ENCODE measurements around the gene FZR1.

FZR1 gene

GRCh38 chr19:3505598-3506383 is at the start of gene FZR1:
TSS of gene FZR1 (plus strand) at chr19:3506311. CDS start at chr19:3522990, 16,679 bp downstream.
- FAIRE-seq = peak; percentile 40

GRCh38 chr19:3456925-3457527 is 49.1 kb upstream of the FZR1 start:
- FAIRE-seq (no peak), DNase-seq (ENCODE audit: low spot score) (no peak)

More at GRCh38 chr19:3505598-3506383, at the start of gene FZR1:
- DNase-seq (ENCODE audit: low spot score) = peak; percentile 97

- FAIRE-seq = no peak
Observed at GRCh38 chr19:3457528-3458228, 48.4 kb upstream of the FZR1 start.

GRCh38 chr19:3458229-3459088 is 47.7 kb upstream of the FZR1 start:
- no peak for FAIRE-seq
- no peak for DNase-seq (ENCODE audit: low spot score)

More at GRCh38 chr19:3457528-3458228, 48.4 kb upstream of the FZR1 start:
- no peak for DNase-seq (ENCODE audit: low spot score)

- peak; percentile 62 for DNase-seq (ENCODE audit: low spot score)
- no peak for FAIRE-seq
Observed at GRCh38 chr19:3459089-3459881, 46.8 kb upstream of the FZR1 start.

GRCh38 chr19:3459965-3460582 is 46.0 kb upstream of the FZR1 start:
- FAIRE-seq (no peak), DNase-seq (ENCODE audit: low spot score) (no peak)

GRCh38 chr19:3462991-3463713 is 43.0 kb upstream of the FZR1 start:
- FAIRE-seq (no peak), DNase-seq (ENCODE audit: low spot score) (no peak)

GRCh38 chr19:3463714-3464586 is 42.2 kb upstream of the FZR1 start:
- FAIRE-seq (no peak), DNase-seq (ENCODE audit: low spot score) (no peak)

GRCh38 chr19:3464587-3465235 is 41.4 kb upstream of the FZR1 start:
- FAIRE-seq = no peak
- no peak for DNase-seq (ENCODE audit: low spot score)

- FAIRE-seq = no peak
- DNase-seq (ENCODE audit: low spot score) = no peak
Observed at GRCh38 chr19:3465552-3465951, 40.6 kb upstream of the FZR1 start.

GRCh38 chr19:3466635-3467034 is 39.5 kb upstream of the FZR1 start:
- DNase-seq (ENCODE audit: low spot score) (no peak), FAIRE-seq (no peak)

GRCh38 chr19:3467437-3468198 is 38.5 kb upstream of the FZR1 start:
- DNase-seq (ENCODE audit: low spot score) (no peak), FAIRE-seq (no peak)

GRCh38 chr19:3468211-3468610 is 37.9 kb upstream of the FZR1 start:
- no peak for FAIRE-seq
- no peak for DNase-seq (ENCODE audit: low spot score)

GRCh38 chr19:3469638-3470499 is 36.2 kb upstream of the FZR1 start:
- DNase-seq (ENCODE audit: low spot score) (no peak), FAIRE-seq (no peak)

GRCh38 chr19:3470500-3471128 is 35.5 kb upstream of the FZR1 start:
- FAIRE-seq = no peak
- no peak for DNase-seq (ENCODE audit: low spot score)

All from RCC 7860 (cell line).